Kidney (tissue), 14 donors: ENCODE measurements around the gene ADGRL3. TPM values are rescaled to one million over a fixed set of nuclear protein-coding genes. Genes with fewer than 3 reads are reported as not detected.

Source experiments
- DNase-seq, 5 donors: peaks; one replicate each; pipeline ENCODE4 v3.0.0-alpha.2; 2013 to 2020
- FAIRE-seq: peaks from 2 replicates; lab custom pipeline; 2012; peaks lifted over from hg19 to GRCh38; lab: Jason Lieb, UNC
- H3K27ac ChIP-seq, 2 donors: one replicate each; pipeline ENCODE4 v1.7.0; 2013; ENCODE audit warnings: low read depth in 2 of 2, low read length in 2 of 2, inconsistent platforms in 1 of 2
- H3K27me3 ChIP-seq: one replicate; pipeline ENCODE4 v1.7.1; 2013; ENCODE audit warnings: low read length, inconsistent platforms; ENCODE audit not compliant: control insufficient read depth, insufficient read depth
- H3K36me3 ChIP-seq, 3 donors: one replicate each; pipeline versions ENCODE4 v1.7.0 to v1.7.1; 2013; ENCODE audit warnings: low read length in 3 of 3, control low read depth in 1 of 3, inconsistent platforms in 1 of 3; ENCODE audit not compliant: insufficient read depth in 3 of 3, control insufficient read depth in 2 of 3
- H3K4me1 ChIP-seq, 3 donors: one replicate each; pipeline versions ENCODE4 v1.7.0 to v1.7.1; 2013; ENCODE audit warnings: low read length in 3 of 3, inconsistent platforms in 1 of 3, low read depth in 1 of 3; ENCODE audit not compliant: control insufficient read depth in 2 of 3, insufficient read depth in 2 of 3
- H3K4me3 ChIP-seq, 3 donors: one replicate each; pipeline versions ENCODE4 v1.7.0 to v1.8.1; 2013; ENCODE audit warnings: low read length in 3 of 3, control low read depth in 1 of 3, inconsistent platforms in 1 of 3
- H3K9ac ChIP-seq, 3 donors: one replicate each; pipeline versions ENCODE4 v1.7.0 to v1.7.1; 2013; ENCODE audit warnings: low read length in 3 of 3, control low read depth in 1 of 3, inconsistent platforms in 1 of 3
- H3K9me3 ChIP-seq, 3 donors: one replicate each; pipeline versions ENCODE4 v1.7.0 to v1.7.1; 2013; ENCODE audit warnings: low read length in 3 of 3, control low read depth in 1 of 3, inconsistent platforms in 1 of 3; ENCODE audit not compliant: control insufficient read depth in 2 of 3, insufficient read depth in 1 of 3
- intact Hi-C: fragments of 100-400 bp; cut with DNase I; formaldehyde crosslinking; loops from one replicate; pipeline ENCODE4 v1.11.1; 2022
- polyA plus RNA-seq: library from polyadenylated mRNA; stranded (reverse); fragments of 350-450 nt; fragmentation: Illumina TruSeq; extraction: RNeasy Lipid Tissue Mini Kit (QIAGEN cat#74804); gene quantifications from one replicate; pipeline ENCODE4 v1.2.3, GENCODE V29; 2014; ENCODE audit warnings: low read depth, low replicate concordance; ENCODE audit not compliant: insufficient read depth
- total RNA-seq: library from RNA; stranded (reverse); fragmentation: NEBNext Ultra II Directional; extraction: Animal tissue kit (Norgen Biotek cat#: 25700); gene quantifications from one replicate; pipeline ENCODE4 v1.2.1, GENCODE V29; 2021
- TF ChIP-seq, protein P1 (sequence below): IDR thresholded peaks from 3 replicates; pipeline ENCODE4 v1.5.1; 2012; ENCODE audit warnings: mild to moderate bottlenecking, moderate library complexity, borderline replicate concordance; ENCODE audit not compliant: insufficient read depth; ENCODE audit errors: extremely low read depth
- donor health status: control.
- donor health status: control.
- donor health status: control.
- donor health status: control.
- donor health status: control.
- donor health status: DM: yes; HTN: yes; CAD: no.
- donor health status: Normal renal cell carcinoma (clear cell type).

Gene ADGRL3
- total and polyA plus RNA-seq, 2 donors from 2014 or later, result 1.3 to 8.9 TPM

DNA sequence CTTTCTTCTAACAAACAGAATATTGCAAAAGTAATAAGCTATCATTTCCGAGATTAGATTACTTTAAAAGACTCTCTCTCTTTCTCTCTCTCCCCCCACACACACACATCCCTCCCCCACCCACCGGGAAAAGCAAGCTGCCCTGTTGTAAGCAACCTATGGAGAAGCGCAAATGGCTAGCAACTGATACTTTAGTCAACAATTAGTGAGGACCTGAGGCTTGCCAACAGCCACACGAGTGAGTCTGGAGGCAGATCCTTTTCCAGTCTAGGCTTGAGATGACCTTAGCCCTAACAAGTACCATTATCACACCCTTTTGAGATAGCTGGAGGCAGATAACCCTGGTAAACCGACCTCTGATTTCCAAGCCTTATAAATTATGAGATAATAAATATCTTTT is 19.7 kb upstream of the ADGRL3 start:
- DNase-seq (no peak), FAIRE-seq (no peak)
- intact Hi-C loops, result no loop called here
- Histone ChIP-seq H3K36me3 (no peaks in the 10 kb centered on the region), H3K9ac (no peak overlapping the region), H3K27me3 (no peaks in the 10 kb centered on the region), H3K9me3 (peaks cover 0 to 6% (median 3%) of the 10 kb centered on the region in 3 donors), H3K4me3 (no peak overlapping the region), H3K4me1 (no peaks in the 10 kb centered on the region), H3K27ac (no peak overlapping the region)
- TF ChIP-seq, protein P1, sequence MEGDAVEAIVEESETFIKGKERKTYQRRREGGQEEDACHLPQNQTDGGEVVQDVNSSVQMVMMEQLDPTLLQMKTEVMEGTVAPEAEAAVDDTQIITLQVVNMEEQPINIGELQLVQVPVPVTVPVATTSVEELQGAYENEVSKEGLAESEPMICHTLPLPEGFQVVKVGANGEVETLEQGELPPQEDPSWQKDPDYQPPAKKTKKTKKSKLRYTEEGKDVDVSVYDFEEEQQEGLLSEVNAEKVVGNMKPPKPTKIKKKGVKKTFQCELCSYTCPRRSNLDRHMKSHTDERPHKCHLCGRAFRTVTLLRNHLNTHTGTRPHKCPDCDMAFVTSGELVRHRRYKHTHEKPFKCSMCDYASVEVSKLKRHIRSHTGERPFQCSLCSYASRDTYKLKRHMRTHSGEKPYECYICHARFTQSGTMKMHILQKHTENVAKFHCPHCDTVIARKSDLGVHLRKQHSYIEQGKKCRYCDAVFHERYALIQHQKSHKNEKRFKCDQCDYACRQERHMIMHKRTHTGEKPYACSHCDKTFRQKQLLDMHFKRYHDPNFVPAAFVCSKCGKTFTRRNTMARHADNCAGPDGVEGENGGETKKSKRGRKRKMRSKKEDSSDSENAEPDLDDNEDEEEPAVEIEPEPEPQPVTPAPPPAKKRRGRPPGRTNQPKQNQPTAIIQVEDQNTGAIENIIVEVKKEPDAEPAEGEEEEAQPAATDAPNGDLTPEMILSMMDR, result no peak

DNA sequence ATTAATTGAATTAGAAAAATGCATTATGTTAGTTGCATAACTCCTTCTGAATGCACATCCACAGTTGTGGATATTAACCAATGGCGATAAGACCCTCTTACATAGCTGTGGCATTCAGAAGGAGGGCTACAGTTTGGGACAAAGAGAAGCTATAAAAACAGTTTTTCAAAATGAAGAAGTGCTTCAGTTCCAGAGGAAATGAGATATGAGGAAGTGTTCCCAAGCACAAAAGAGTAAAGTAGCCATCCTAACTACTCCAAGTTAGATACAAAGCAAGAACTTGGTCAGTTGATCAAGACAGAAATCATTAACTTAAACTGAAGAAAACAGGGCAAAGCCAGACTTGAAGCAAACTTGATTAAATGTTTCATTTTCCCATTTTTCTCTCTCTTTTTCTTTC is 17.2 kb upstream of the ADGRL3 start:
- Histone ChIP-seq H3K9me3 (peaks cover 0 to 7% (median 3%) of the 10 kb centered on the region in 3 donors), H3K9ac (no peak overlapping the region), H3K27ac (no peak overlapping the region), H3K27me3 (no peaks in the 10 kb centered on the region), H3K4me1 (no peaks in the 10 kb centered on the region), H3K4me3 (no peak overlapping the region), H3K36me3 (no peaks in the 10 kb centered on the region)
- FAIRE-seq (no peak), DNase-seq (no peak)
- intact Hi-C loops, result no loop called here
- TF ChIP-seq, protein P1, result no peak

DNA sequence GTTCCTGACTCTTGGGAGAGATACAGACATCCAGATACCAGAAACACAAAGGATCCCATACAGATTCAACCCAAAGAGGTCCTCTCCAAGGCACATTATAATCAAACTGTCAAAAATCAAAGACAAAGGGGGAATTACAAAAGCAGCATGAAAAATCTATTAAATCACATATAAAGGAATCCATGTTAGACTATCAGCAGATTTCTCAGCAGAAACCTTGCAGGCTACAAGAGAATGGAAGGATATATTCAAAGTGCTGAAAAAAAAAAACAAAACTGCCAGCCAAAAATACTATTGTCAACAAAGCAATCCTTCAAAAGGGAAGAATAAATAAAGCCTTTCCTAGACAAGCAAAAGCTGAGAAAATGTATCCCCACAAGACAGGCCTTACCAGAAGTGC is 14.8 kb upstream of the ADGRL3 start:
- no peak for DNase-seq
- H3K27me3 ChIP-seq, result no peaks in the 10 kb centered on the region
- H3K4me3 ChIP-seq, result no peak overlapping the region
- intact Hi-C loops, result no loop called here
- TF ChIP-seq, protein P1, result no peak
- H3K27ac ChIP-seq, result no peak overlapping the region
- H3K36me3 ChIP-seq, result no peaks in the 10 kb centered on the region
- H3K4me1 ChIP-seq, result no peaks in the 10 kb centered on the region
- H3K9ac ChIP-seq, result no peak overlapping the region
- H3K9me3 ChIP-seq, result peaks cover 0 to 7% (median 3%) of the 10 kb centered on the region in 3 donors
- no peak for FAIRE-seq

DNA sequence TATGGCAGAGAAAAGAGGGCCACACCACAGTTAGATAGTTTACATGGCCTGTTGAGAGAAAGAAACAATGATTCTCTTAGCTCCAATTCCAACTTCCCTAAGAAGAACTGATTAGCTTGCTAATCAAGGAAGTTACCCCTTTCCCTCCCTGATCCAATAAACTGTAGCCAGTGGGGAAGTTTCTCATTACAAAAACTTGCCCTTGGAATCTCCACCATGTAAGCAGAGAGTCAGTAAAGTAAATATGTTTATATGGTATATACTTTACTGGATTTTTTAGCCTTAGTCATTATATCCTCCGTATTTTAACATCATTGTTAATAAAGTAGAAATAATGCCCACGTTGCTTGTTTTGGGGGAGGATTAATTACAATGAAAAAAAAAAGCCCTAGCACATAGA is 7.7 kb upstream of the ADGRL3 start:
- no peaks in the 10 kb centered on the region for H3K9me3 ChIP-seq
- H3K9ac ChIP-seq, result no peak overlapping the region
- no peak for DNase-seq
- TF ChIP-seq, protein P1, result no peak
- no peaks in the 10 kb centered on the region for H3K27me3 ChIP-seq
- H3K4me1 ChIP-seq, result no peaks in the 10 kb centered on the region
- H3K27ac ChIP-seq, result no peak overlapping the region
- H3K4me3 ChIP-seq, result no peak overlapping the region
- intact Hi-C loops, result no loop called here
- no peaks in the 10 kb centered on the region for H3K36me3 ChIP-seq
- no peak for FAIRE-seq
